Ovary (tissue), 3 donors: ENCODE measurements around the gene CSNK2A1.

Source experiments
- POLR2A ChIP-seq: fragments of 450-650 bp; IDR thresholded peaks from one replicate; pipeline ENCODE4 v1.6.1; 2017; ENCODE audit warnings: antibody characterized with exemption, mild to moderate bottlenecking, moderate library complexity
- TF ChIP-seq, protein P1 (sequence below), 3 donors: fragments of 450-650 bp in 2 of 3; fragments of 200-600 bp in 1 of 3; IDR thresholded peaks; one replicate each; pipeline versions ENCODE4 v1.5.1 to v1.8.0; 2016 to 2022; ENCODE audit warnings: antibody characterized with exemption in 3 of 3, mild to moderate bottlenecking in 1 of 3
- donor health status: DM: no; HTN: no; CAD: no.

- TF ChIP-seq, protein P1, sequence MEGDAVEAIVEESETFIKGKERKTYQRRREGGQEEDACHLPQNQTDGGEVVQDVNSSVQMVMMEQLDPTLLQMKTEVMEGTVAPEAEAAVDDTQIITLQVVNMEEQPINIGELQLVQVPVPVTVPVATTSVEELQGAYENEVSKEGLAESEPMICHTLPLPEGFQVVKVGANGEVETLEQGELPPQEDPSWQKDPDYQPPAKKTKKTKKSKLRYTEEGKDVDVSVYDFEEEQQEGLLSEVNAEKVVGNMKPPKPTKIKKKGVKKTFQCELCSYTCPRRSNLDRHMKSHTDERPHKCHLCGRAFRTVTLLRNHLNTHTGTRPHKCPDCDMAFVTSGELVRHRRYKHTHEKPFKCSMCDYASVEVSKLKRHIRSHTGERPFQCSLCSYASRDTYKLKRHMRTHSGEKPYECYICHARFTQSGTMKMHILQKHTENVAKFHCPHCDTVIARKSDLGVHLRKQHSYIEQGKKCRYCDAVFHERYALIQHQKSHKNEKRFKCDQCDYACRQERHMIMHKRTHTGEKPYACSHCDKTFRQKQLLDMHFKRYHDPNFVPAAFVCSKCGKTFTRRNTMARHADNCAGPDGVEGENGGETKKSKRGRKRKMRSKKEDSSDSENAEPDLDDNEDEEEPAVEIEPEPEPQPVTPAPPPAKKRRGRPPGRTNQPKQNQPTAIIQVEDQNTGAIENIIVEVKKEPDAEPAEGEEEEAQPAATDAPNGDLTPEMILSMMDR (IDR thresholded peaks at IDR 0.05), result no peak
- TF ChIP-seq POLR2A, result no peak
These were observed 3.7 kb downstream of the CSNK2A1 start for GRCh38 chr20:539848-540247.
